ENCODE results near the gene OR4K17.
"Not testable (repeated sequence)": the region's sequence is repeated elsewhere in the genome, so short reads cannot be mapped to it uniquely, and the experiment has no call there.

Gene OR4K17

GRCh38 chr14:20110438-20110837 lies at the start of gene OR4K17:
Gene OR4K17, plus strand, starts transcription at chr14:20110739. Its CDS starts 6,761 bp downstream, at chr14:20117500.
- no peak for DNase-seq

- DNase-seq = no peak
These were observed 18.5 kb upstream of the OR4K17 start for GRCh38 chr14:20092050-20092449.

- no peak for DNase-seq
These were observed 17.1 kb upstream of the OR4K17 start for GRCh38 chr14:20093442-20093841.

- not testable (repeated sequence) for DNase-seq
These were observed 11.4 kb upstream of the OR4K17 start for GRCh38 chr14:20098926-20099770.

GRCh38 chr14:20112321-20112720 lies 1.8 kb downstream of the OR4K17 start:
- no peak for DNase-seq

- DNase-seq = no peak
These were observed 6.2 kb downstream of the OR4K17 start for GRCh38 chr14:20116748-20117147.

GRCh38 chr14:20118795-20119194 lies 8.3 kb downstream of the OR4K17 start:
- DNase-seq = no peak

GRCh38 chr14:20138520-20138919 lies 28.0 kb downstream of the OR4K17 start, which contains the start of gene OR4N5:
Gene OR4N5, plus strand, starts transcription at chr14:20138820. Its CDS starts 4,916 bp downstream, at chr14:20143736.
- no peak for DNase-seq

GRCh38 chr14:20143911-20144310 lies 33.4 kb downstream of the OR4K17 start:
- DNase-seq = no peak

GRCh38 chr14:20144820-20145219 lies 34.3 kb downstream of the OR4K17 start:
- DNase-seq = no peak

- no peak for DNase-seq
These were observed 53.9 kb downstream of the OR4K17 start for GRCh38 chr14:20164462-20164861.

- no peak for DNase-seq
These were observed 56.6 kb downstream of the OR4K17 start for GRCh38 chr14:20167091-20167490.

GRCh38 chr14:20169852-20170251 lies 59.3 kb downstream of the OR4K17 start:
- DNase-seq = not testable (repeated sequence)
